ENCODE results near the gene IGIP.

DNA sequence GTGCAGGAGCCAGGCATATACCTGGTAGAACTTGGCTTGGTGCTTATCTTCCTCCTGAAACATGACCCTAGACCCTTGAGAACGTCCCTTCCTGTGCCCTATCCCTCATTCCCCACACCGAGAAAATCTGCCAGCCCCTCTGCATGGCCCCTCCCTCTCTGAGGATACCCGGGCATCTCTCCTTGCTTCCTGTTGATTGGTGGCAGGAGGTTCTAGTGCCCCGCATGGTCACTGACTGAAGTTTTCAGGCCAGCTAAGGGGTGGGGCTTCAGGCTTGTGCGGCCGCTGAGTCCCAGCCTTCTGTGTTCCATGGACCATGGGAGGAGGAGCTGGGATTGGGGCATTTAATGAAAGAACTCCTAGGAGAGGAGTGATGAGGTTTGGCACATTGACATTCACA, 22.8 kb downstream of the IGIP start:
- TF ChIP-seq, protein P1, sequence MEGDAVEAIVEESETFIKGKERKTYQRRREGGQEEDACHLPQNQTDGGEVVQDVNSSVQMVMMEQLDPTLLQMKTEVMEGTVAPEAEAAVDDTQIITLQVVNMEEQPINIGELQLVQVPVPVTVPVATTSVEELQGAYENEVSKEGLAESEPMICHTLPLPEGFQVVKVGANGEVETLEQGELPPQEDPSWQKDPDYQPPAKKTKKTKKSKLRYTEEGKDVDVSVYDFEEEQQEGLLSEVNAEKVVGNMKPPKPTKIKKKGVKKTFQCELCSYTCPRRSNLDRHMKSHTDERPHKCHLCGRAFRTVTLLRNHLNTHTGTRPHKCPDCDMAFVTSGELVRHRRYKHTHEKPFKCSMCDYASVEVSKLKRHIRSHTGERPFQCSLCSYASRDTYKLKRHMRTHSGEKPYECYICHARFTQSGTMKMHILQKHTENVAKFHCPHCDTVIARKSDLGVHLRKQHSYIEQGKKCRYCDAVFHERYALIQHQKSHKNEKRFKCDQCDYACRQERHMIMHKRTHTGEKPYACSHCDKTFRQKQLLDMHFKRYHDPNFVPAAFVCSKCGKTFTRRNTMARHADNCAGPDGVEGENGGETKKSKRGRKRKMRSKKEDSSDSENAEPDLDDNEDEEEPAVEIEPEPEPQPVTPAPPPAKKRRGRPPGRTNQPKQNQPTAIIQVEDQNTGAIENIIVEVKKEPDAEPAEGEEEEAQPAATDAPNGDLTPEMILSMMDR (IDR thresholded peaks at IDR 0.05; ENCODE audit: borderline replicate concordance, extremely low read depth, low read length, poor library complexity, severe bottlenecking) = no peak
- no peak for TF ChIP-seq EZH2 (IDR thresholded peaks at IDR 0.05; ENCODE audit: borderline replicate concordance, low read depth, low read length, severe bottlenecking)
